NCI-H1105 treated with DMSO at 0.1 percent for 48 hours (cell line): Measurements from ENCODE around the gene MAP1LC3A.
A peak's percentile ranks its signal among the peaks of the same experiment; 100 is the strongest.

Experiments
- DNase-seq: peaks from one replicate; lab custom pipeline; 2025; lab: John Stamatoyannopoulos, UW

MAP1LC3A gene

DNA sequence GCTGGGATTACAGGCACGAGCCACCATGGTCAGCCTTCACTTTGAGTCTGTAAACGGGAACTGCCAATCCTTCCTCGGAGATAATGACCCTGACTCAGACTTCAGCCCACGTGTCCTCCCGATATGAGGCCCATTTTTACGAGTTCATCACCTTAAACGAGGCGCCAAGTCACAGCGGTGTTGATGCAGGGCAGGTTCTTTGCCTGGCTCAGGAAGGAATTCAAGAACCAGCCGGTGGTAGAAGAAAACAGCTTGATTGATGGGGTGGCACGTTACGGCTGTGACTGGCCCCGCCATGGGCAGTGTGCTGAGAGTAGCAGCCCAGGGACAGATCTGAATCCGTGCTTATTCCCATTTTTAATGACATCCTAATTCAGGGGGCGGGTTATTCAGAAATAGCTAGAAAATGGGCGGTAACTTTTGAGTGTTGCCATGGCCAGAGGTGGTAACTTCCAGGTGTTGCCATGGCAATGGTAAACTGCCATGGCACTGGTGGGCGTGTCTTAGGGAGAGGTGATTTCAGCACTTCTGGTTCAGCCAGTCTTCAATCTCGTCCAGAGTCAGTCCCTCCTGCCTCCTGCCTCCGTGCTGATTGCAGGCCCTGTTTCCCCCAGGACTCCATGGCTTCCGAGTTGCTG, 9.1 kb upstream of the MAP1LC3A start:
- DNase-seq, result no peak

- DNase-seq, result no peak
Observed at GRCh38 chr20:34549929-34550305, 8.6 kb upstream of the MAP1LC3A start.

- DNase-seq, result no peak
Observed at GRCh38 chr20:34552569-34552968, 5.9 kb upstream of the MAP1LC3A start.

DNA sequence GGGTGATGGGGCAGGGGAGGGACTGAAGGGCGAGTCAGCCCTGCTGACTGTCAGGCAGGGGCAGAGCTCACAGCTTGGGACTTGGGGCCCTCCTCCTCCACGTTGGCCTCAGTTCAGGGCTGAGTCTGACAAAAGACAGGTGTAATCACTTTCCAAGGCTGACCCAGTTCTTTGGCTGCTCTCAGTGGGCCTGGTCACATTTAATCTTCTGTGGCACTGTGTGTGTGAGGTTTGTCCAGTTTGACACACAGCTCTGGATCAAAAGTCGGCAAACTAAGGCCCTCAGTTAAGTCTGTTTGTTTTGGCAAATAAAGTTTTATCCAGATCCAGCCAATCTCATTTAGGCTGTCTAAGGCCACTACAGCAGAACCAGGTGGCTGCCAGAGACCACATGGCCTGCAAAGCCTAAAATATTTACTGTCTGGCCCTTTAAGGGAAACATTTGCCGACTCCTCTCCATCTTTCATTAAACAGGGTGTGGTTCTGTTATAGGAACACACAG, 5.1 kb upstream of the MAP1LC3A start:
- DNase-seq, result no peak

- peak; percentile 57 for DNase-seq
Observed at GRCh38 chr20:34557936-34558319, 590 bp upstream of the MAP1LC3A start.

GRCh38 chr20:34559311-34560140, 1.0 kb downstream of the MAP1LC3A start:
- no peak for DNase-seq

- no peak for DNase-seq
Observed at GRCh38 chr20:34560141-34560523, 1.6 kb downstream of the MAP1LC3A start.

GRCh38 chr20:34560614-34561013, 2.1 kb downstream of the MAP1LC3A start:
- no peak for DNase-seq

- DNase-seq, result no peak
Observed at GRCh38 chr20:34561661-34562060, 3.1 kb downstream of the MAP1LC3A start.

DNA sequence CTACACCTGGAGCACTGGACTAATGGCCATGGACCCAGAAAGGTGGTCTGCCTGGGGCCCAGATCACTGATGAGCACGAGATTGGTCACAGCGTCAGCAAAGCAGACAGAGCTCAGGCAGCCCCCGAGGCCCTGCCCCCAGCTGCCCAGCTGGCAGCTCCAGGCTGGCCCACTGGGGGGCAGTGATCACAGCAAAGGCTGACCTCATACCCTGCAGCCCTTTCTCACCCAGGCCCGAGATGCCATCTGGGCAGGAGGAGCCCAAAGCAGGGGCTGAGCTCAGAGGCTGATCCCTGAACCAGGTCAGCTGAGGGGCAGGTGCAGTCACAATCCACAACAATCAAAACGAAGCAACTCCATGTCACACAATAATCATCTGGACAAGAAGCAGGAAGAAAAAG, 4.1 kb downstream of the MAP1LC3A start:
- DNase-seq, result peak; percentile 17

GRCh38 chr20:34564833-34565232, 6.3 kb downstream of the MAP1LC3A start:
- no peak for DNase-seq

- no peak for DNase-seq
Observed at GRCh38 chr20:34566978-34567891, 8.7 kb downstream of the MAP1LC3A start.

GRCh38 chr20:34567892-34568865, 9.7 kb downstream of the MAP1LC3A start:
- no peak for DNase-seq

GRCh38 chr20:34569598-34569997, 11.1 kb downstream of the MAP1LC3A start:
- DNase-seq, result no peak

DNA sequence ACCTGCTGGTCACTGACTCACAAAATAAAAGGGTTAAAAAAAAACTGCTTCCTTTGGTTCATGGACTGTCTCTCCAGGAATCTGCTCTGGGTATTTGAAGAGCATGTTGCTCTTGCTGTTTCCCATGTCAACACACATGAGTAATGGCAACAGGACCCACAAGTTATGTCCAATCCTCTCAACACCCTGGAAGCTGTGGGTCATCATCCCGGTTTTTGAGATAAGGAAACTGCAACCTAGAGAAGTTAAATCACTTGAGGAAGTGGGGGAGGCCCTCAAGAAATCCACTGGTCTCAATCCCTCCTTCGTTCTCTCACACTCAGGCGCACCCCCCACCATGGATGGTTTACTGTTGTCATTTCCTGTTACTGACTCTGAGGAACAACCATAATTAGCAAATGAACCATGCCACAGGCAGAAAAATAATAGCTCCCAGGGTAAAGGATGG, 12.4 kb downstream of the MAP1LC3A start:
- no peak for DNase-seq

DNA sequence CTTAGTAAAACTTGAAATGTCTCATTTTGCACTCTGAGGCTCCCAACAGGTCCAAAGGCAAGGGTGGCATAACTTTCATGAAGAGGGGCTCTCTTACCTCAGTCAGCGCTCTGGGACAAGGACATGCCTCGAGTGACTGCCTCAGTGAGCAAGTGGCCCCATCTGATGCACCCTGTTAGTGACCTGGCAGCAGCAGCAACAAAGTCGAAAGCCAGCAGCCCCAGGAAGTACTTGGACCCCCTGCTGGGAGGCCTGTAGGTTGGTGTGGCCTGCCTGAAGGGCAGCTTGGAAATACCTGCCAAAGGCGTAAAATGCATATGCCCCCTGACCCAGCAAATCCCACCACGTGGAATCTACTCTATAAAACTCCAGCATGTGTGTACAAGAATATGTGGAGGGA, 13.2 kb downstream of the MAP1LC3A start:
- no peak for DNase-seq

GRCh38 chr20:34573541-34574300, 15.2 kb downstream of the MAP1LC3A start:
- no peak for DNase-seq

DNA sequence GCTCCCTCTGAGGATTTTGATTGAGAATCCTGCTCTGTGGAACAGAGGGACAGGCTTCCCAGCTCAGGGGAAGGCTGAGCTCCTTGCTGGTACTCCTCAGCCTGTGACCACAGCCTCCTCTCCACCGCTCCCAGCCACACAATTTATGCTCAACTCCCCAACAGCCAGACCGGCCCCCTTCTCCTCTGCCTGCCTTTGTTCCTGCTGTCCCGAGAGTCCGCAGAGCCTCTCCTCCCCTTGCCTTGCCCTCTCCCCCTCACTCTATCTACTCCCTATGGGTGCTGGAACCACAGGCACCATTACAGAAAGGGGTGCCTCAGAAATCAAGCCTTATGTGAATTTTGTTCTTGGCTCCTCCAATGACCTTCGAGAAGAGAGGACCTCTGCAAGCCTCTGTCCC, 15.9 kb downstream of the MAP1LC3A start:
- DNase-seq, result no peak

DNA sequence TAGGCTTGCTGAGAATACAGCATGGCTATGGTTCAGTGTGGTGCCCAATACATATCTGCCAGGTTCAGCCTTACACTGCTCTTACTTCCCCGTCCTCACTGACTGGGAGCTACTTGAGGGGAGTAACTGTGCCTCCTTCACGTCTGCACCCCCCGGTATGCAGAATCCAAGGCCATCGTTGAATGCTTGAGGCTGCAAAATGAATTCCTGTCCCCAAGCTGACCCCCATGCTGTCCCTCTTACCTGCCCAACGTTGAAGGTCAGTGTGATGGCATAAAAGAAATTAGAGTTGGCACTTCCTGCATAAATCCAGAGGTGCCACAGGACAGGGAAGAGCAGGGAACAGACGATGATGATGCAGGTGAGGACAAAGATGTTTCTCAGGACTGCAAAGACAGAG, 16.3 kb downstream of the MAP1LC3A start:
- no peak for DNase-seq

GRCh38 chr20:34575271-34575670, 16.8 kb downstream of the MAP1LC3A start:
- DNase-seq, result no peak
